DMS53 (cell line): Measurements from ENCODE around the gene GTF2IRD1.
"Not testable (repeated sequence)": the region's sequence is repeated elsewhere in the genome, so short reads cannot be mapped to it uniquely, and the experiment has no call there.

Source experiments
- DNase-seq: peaks from one replicate; lab custom pipeline; 2025; lab: John Stamatoyannopoulos, UW

The GTF2IRD1 gene

DNA sequence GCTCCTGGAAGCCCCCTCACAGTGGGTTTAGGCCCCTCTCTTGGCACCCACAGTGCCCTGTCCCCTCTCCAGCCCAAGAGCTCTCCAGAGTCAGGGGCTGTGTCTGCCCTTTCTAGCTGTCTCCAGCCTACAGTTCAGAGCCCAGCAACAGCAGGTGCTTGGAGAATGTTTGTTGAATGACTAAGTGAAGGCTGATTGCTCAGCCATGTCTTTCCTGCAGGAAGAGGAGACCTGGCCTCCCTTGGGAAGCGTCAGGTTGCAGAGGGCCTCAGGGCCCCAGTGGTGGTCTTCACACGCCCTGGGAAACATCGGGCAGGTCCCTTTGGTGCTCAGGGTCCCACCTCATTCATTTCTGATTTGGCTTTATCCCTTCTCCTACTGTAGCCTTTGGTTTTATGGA is 62.5 kb downstream of the GTF2IRD1 start:
- DNase-seq = no peak

DNA sequence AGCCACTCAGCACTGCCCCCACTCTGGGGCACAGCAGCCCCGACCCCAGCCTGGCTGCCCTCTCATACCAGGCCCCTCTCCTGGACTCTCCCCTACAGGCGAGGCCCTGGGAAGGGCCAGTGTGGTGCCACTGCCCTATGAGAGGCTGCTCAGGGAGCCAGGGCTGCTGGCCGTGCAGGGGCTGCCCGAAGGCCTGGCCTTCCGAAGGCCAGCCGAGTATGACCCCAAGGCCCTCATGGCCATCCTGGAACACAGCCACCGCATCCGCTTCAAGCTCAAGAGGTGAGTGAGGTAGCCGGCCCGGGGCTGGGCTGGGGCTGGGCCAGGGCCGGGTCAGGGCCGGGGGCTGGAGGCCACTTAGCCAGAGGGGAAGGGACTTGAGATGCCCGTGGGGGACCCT is 64.3 kb downstream of the GTF2IRD1 start:
- DNase-seq = no peak

DNA sequence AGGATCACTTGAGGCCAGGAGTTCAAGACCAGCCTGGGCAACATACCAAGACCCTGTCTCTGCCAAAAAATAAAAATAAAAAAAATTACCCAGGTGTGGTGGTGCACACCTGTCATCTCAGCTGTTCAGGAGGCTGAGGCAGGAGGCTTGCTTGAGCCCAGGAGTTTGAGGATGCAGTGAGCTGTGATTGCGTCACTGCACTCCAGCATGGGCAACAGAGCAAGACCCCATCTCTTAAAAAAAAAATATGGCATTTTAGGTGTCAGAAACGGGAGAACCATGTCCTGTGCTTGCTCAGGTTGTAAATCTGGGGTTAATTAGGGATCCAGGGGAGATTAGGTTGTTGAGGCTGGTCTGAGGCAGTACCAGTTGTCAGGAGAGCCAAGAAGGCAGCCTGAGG is 64.9 kb downstream of the GTF2IRD1 start:
- no peak for DNase-seq

DNA sequence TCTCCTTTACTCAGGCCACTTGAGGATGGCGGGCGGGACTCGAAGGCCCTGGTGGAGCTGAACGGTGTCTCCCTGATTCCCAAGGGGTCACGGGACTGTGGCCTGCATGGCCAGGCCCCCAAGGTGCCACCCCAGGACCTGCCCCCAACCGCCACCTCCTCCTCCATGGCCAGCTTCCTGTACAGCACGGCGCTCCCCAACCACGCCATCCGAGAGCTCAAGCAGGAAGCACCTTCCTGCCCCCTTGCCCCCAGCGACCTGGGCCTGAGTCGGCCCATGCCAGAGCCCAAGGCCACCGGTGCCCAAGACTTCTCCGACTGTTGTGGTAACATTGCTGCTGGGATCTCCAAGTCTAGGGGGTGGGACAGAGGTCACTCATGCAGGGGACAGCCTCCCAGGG is 65.7 kb downstream of the GTF2IRD1 start:
- no peak for DNase-seq

DNA sequence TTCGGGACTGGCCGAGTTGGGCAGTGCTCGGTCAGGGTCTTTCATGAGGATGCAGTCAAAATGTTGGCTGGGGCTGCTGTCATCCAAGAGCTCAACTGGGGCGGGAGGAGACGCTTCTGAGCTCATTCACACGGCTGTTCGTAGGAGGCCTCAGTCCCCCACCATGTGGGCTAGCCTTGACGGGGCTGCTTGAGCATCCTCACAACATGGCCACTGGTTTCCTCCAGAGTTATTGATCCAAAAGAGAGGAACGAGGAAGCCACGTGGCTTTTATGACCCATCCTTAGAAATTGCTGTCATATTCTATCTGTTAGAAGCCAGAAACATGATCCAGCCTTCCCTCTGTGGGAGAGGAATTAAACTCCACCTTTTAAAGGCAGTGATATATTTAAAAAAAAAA is 68.1 kb downstream of the GTF2IRD1 start:
- DNase-seq = peak; percentile 32

DNA sequence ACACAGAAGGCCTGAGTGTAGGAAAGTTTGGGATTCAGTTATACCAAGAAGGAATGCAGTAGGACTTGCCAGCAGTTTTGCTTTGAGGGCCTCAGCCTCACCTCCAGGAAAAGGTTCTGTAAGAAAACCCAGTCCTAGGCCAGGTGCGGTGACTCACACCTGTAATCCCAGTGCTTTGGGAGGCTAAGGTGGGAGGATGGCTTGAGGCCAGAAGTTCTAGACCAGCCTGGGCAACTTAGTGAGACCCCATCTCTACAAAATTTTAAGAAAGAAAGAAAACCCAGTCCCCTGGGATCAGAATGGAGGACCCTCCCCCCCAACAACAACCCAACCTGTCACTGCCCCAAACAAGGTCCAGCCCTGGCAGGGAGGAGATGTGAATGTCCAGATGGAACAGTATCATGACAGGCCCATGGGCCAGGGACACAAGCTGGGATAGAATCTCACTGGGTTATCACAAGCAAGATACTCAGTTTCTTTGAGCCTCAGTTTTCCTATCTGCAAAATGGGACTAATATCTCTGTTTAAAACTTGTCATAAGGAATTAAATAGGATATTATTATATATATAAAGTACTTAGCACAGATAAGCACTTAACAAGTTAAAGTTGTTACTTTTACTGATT is 68.7 kb downstream of the GTF2IRD1 start:
- DNase-seq = no peak

DNA sequence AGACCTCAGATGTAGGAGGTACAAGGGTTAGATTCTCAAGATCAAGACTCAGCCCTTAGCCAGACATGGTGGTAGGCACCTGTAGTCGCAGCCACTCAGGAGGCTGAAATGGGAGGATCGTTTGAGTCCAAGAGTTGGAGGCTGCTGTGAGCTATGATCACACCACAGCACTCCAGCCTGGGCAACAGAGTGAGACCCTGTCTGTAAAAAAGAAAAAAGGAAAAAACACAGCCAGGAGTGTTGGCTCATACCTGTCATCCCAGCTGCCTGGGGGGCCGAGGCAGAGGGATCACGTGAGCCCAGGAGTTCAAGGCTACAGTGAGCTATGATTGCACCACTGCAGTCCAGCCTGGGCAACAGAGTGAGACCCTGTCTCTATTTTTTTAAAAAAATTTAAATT is 69.3 kb downstream of the GTF2IRD1 start:
- no peak for DNase-seq

DNA sequence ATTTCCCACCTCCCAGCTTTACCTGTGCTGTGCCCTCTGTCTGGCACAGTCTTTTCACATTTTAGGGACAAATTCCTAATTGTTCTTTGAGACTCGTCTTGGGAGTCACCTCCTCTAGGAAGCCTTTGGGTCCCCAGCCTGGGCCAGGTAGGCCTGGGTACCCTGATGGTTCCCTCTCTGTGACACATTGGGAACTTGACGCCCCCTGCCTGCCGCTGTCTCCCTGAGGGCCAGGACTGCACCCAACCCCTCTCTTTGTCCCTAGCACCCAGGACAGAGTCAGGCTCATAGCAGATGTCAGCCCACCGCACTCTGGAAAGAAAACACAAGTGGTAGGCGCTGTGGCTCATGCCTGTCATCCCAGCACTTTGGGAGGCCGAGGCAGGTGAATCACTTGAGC is 71.4 kb downstream of the GTF2IRD1 start:
- no peak for DNase-seq

DNA sequence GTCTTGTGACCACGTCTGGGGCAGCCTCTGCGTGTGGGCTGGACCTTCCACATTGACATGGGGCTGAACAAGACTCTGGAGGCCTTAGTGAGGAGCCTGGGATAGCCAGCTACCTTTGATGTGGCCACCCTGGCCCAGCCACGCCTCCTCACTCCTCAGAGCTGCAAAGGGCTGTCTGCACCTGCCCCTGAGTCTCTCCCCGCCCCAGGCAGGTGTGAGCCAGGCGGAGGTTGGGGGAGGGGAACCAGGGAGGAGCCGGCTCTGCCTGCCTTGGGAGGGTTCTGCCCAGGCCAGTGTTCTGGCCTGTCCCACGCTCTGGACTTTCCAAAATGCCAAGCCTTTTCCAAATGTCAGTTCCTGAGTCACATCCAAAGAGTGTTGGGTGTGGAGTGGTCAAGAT is 72.2 kb downstream of the GTF2IRD1 start:
- DNase-seq = peak; percentile 99

DNA sequence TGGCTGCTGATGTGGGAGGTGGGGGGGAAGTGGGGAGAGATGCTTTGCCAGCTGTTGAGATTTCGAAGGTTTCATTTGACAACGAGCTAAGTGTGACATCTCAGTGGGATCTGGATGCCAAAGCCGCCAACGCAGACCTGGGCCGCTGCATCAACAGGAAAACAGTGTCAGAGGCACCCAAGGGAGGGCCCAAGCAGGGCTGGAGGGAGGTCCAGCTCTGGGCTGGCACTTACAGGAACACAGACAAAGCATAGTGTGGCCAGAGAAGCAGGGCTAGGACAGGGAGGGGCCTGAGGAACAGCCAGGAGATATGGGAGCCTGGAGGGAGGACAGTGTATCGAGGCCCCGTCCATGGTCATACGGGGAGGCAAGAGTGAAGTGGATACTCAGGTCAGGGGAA is 73.1 kb downstream of the GTF2IRD1 start:
- DNase-seq = peak; percentile 35

DNA sequence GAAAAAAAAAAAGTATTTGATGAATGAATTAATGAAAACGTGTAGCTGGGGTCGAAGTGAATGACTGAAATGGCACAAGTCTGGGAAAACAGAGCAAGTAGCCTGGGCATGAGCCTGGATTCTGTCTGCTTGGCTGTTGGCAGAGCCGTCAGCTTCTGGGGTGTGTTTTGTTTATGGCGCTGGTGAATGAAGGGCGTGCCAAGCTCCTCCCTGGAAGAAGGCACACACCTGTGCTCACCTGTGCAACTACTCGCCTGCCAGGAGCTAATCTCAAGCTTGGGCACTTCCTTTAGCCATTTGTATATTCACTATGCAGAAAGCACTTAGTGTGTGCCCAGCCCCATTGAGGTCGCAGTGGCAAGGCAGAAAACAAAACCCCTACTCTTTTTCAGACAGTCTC is 74.1 kb downstream of the GTF2IRD1 start:
- no peak for DNase-seq

DNA sequence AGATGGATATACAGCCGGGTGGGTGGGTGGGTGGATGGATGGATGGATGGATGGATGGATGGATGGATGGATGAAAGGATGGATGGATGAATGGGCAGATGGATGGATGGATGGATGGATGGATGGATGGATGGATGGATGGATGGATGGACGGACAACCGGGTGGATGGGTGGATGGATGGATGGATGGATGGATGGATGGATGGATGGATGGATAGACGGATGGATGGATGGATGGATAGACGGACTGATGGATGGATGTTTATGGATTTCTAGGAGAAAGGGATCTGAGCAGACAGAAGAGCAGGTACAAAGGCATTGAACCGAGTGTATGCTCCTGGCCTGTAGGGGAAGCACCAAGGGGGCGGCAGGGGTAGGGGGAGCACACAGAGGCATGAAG is 75.1 kb downstream of the GTF2IRD1 start:
- not testable (repeated sequence) for DNase-seq

DNA sequence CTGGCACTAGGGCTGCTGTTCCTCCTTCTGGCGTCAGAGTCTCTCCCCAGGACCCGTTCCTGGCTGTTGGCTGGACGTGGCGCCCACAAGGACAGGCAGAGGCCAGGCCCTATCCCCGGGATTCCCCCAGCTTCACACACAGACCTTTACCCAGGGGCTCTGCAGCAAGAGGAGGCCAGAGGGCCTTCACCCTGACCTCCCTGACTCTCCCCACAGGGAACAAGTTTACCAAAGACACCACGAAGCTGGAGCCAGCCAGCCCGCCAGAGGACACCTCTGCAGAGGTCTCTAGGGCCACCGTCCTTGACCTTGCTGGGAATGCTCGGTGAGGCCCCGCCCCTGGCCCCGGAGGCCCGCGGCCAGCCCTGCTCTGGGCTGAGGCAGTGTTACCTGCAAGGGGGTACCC is 82.2 kb downstream of the GTF2IRD1 start:
- DNase-seq = no peak

DNA sequence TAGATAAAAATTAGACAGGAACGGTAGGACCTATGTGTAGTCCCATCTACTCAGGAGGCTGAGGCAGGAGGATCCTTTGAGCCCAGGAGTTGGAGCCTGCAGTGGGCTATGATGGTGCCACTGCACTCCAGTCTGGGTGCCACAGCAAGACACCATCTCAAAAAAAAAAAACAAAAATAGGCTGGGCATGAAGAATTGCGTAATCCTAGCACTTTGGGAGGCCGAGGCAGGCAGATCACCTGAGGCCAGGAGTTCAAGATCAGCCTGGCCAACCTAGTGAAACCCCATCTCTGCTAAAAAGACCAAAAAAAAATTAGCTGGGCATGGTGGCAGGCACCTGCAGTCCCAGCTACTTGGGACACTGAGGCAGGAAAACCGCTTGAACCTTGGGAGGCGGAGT is 88.2 kb downstream of the GTF2IRD1 start:
- DNase-seq = not testable (repeated sequence)

DNA sequence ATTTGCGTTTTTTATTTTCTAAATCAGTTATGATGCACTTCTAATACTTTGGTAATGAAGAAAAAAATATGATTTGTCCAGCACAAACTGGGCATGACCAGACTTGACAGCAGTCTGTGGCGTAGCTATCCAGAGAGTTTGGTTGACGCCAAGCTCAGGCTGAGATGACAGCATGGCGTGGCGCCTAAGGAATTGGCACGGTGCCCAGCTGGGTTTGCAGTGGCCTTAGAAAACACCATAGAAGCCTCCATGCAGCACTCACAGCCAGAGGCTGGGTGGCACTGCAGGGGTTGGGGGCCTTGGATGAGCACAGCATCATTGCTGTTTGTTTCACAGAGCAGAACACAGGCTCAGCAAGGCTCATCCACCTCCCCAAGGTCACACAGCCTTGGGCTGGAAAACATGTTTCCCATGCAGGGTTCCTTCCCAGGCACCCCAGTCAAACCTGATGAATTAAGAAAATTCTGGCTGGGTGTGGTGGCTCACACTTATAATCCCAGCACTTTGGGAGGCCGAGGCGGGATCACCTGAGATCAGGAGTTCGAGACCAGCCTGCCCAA is 88.9 kb downstream of the GTF2IRD1 start:
- peak; percentile 60 for DNase-seq

DNA sequence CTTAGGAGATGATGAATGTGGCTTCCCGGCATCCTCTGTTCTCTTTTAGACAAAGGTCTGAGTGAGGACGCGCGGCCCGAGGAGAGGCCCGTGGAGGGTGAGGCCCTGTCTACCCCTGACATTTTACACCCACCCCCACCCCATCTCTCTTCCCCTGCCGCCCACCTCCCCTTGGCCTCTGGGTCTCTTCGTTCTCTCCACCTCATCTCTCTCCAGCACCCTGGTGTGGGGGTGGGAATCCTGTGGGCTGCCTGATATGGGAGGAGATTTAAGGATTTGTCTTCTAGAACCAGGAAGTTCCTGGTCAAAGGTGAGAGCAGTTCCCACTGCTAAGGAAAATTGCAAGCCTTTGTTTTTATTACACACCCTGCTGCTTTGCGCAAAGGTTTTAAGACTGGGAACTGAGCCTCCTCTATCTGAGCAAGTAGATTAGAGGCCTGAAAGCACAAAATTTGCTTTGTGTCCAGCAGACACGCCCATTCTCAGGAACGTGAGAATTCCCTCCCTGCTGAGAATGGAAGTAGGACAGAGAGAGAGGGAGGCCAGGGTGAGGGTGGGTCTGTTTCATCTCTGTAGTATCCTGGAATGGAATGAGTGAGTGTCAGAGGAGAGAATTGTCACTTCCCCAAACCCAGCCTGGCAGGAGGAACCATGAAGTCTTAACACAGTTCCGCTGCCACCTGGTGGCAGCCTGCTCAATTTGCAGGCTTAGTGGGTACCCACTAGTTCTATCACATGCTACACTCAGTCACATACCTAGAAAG is 91.2 kb downstream of the GTF2IRD1 start:
- peak; percentile 79 for DNase-seq

DNA sequence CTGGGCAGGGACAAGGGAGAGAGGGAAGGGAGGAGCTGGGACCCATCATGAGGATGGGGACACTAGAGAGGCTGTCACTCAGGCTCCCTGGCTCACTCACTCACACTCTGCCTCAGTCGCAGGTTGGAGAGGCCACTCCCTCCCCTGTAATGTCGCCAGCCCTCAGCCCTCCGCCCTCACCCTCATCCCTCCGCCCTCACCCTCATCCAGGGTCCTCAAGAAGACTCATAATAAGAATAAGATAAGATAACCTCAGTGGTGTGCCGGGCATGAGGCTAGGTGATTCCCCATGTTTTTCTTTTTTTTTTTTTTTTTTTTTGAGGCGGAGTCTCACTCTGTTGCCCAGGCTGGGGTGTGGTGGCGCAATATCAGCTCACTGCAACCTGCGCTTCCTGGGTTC is 92.2 kb downstream of the GTF2IRD1 start:
- no peak for DNase-seq

DNA sequence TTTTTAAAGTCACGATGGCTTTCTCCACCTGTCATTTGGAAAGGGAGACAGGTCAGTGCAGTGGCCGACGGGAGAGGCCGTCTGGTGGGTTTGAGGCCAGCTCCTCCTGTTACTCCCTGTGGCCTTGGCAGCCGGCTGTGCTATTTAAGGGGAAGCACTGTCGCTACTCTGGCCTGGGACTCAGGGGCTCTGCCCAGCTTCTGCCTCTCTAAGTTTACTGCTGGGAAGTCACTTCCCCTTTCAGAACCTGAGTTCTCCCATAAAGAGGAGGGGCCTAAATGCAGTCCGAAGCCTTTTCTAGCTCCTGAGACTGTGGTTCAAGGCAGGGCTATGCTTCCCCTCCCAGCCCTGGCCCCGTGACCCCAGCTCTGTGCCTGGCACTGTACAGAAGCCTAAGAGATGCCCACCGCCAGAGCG is 99.9 kb downstream of the GTF2IRD1 start:
- not testable (repeated sequence) for DNase-seq

DNA sequence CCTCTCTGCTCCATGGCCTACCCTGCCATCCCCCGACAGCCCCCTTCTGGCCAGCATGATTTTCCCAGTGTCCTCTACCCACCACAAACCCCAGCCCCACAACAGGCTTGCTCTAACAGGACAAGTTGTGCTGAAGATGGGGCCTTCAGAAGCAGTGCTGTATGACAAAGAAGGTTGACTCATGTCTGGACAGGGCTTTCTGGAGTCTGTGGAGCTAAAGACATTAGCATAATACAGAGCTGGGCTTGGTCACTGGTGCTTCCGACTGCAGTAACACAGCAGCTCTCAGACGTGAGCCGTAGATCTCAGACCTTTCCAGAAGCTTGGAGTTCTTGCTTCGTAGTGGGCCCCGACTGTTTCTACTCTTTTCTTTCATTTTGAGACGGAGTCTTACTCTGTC is 100.5 kb downstream of the GTF2IRD1 start:
- no peak for DNase-seq

DNA sequence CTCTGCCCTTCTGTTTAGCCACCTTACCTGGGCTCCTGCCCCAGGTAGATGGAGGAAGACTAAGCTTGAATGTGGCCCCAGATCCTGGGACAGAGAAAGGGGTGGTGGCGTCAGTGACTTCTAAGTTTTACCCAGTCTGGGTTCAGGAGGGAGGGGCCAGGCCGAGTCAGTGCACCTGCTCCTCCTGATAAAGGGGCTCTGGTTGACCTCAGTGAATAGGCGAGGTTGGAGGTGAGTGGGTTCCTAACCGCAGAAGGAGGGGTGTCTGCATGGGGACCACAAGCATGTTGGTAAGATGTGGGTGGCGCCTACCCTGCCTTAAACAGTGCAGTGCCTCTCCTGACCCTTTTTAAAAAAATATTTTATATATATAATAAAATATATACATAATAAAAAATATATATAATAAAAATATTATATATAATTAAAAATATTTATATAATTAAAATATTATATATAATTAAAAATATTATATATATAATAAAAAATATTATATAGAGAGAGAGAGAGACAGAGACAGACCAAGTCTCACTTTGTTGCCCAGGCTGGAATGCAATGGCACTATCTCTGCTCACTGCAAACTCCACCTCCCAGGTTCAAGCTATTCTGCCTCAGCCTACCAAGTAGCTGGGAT is 106.5 kb downstream of the GTF2IRD1 start:
- DNase-seq = no peak

DNA sequence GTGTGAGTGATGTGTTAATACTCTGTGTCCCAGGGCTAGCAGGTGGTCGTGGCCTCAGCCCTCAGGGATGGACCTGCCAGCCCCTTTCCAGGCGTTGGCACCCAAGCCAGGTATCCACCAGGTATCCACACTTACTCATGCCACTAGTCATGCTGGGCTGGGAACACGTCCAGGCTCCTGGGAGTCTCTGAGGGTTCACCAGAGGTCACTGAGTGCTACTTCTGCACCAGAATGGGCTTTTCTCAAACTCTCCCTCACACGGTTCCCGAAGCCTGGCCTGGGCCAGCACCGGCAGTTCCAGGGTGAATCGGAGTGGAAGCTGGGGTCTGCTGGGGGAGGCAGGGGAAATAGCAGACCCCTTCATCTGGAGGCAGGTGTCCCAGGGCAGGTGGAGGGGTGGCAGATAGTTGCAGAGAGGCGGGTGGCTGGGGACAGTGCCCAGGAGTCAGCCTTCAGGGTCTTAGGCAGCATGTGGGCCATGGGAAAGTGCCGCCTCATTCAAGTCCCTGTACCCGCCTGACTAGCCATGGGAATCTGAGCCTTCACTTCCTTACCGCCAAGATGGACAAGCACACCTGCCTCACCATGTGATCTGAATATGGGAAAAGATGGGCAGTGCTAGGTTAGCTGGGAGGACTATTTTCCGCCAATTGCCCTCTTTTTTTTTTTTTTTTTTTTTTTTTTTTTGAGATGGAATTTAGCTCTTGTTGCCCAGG is 108.3 kb downstream of the GTF2IRD1 start:
- peak; percentile 65 for DNase-seq

DNA sequence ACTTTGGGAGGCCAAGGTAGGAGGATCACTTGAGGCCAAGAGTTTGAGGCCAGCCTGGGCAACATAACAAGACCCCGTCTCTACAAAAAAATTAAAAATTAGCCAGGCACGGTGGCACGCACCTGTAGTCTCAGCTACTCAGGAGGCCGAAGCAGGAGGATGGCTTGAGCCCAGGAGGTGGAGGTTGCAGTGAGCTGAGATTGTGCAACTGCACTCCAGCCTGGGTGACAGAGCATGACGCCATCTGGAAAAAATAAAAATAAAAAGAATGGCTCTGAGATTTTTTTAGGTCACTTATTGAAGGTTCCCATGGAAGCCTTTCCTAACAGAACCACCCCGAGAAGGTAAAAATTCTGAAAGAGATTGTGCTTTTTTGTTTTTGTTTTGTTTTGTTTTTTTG is 109.9 kb downstream of the GTF2IRD1 start:
- DNase-seq = not testable (repeated sequence)
